Breast epithelium (tissue), 3 donors: ENCODE results near the gene CACHD1.

Experiments used
- CTCF ChIP-seq, 3 donors: fragments of 450-650 bp; IDR thresholded peaks; one replicate each; pipeline ENCODE4 v1.5.1; 2016 to 2017; ENCODE audit warnings: antibody characterized with exemption in 3 of 3, mild to moderate bottlenecking in 3 of 3, moderate library complexity in 3 of 3
- POLR2A ChIP-seq: fragments of 450-650 bp; IDR thresholded peaks from one replicate; pipeline ENCODE4 v1.6.1; 2016; ENCODE audit warnings: antibody characterized with exemption, mild to moderate bottlenecking, moderate library complexity
- POLR2AphosphoS5 ChIP-seq, 3 donors: sonication (generic); formaldehyde crosslinking; IDR thresholded peaks; one replicate each; pipeline ENCODE4 v1.6.1; 2017; ENCODE audit warnings: antibody characterized with exemption in 3 of 3

- no peak for TF ChIP-seq CTCF (IDR thresholded peaks at IDR 0.05)
- no peak for TF ChIP-seq POLR2A
- no peak for TF ChIP-seq POLR2AphosphoS5 (IDR thresholded peaks at IDR 0.05)
Measured at GRCh38 chr1:64487061-64487460, 17.1 kb downstream of the CACHD1 start.
